ENCODE data around the gene PRPF38A. TPM values are rescaled to one million over a fixed set of nuclear protein-coding genes. Genes with fewer than 3 reads are reported as not detected.
"Not testable (repeated sequence)": the region's sequence is repeated elsewhere in the genome, so short reads cannot be mapped to it uniquely, and the experiment has no call there.

The PRPF38A gene
- total RNA-seq, 2 donors from 2014 or later: 94.7 to 105 TPM

DNA sequence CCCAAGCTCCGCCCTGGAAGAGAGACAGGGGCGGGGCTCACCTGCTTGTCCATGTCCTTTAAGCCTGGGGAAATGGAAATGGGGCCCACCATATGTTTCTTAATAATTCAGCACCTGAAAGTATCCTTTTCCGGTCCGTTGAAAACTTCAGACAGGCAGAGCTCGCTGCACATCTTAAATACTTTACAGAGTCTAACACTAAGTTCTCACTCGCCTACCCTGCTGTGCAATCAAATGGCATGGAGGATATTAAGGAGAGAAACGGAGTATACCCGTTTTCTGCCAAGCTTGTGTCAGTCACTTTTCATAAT is 37.9 kb upstream of the PRPF38A start:
- Mint-ChIP-seq H3K36me3 (peaks cover 6% of the 10 kb centered on the region), H3K9me3 (no peaks in the 10 kb centered on the region), H3K4me3 (peak overlapping the region; percentile 92), H3K27me3 (peaks cover 3 to 7% of the 10 kb centered on the region in 2 donors), H3K4me1 (ENCODE audit: low read depth in 2 of 2) (peaks cover 33 to 41% of the 10 kb centered on the region in 2 donors), H3K27ac (peak overlapping the region; percentile 90 to 99)
- DNase-seq (ENCODE audit: low spot score) (no peak), ATAC-seq (no peak)

DNA sequence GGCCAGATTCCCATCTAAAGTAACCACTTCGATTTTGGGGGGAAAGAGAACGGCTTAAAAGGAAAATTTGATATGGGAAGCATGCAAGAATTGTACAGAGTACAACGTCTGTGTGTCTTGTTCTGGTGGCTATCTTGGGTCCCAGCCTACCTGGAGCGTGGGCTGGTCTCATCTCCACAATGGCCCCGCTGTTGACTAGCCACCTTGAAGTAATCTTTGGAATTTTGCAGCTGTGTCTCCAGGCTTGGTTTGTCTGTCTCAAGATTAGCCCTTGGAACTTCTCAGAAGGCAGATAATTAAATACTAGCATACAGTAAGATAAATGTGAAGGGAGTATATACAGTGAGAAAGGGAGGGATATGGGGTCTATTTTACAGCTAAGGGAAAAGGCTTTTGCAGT is 37.1 kb upstream of the PRPF38A start:
- Mint-ChIP-seq H3K27me3 (peaks cover 3 to 7% of the 10 kb centered on the region in 2 donors), H3K27ac (no peak overlapping the region), H3K9me3 (no peaks in the 10 kb centered on the region), H3K4me1 (ENCODE audit: low read depth in 2 of 2) (peaks cover 28 to 35% of the 10 kb centered on the region in 2 donors), H3K36me3 (no peaks in the 10 kb centered on the region), H3K4me3 (peak overlapping the region; percentile 16)
- no peak for DNase-seq (ENCODE audit: low spot score)
- no peak for ATAC-seq

- Mint-ChIP-seq H3K9me3 (no peaks in the 10 kb centered on the region), H3K36me3 (no peaks in the 10 kb centered on the region), H3K4me1 (ENCODE audit: low read depth in 2 of 2) (peaks cover 23 to 35% of the 10 kb centered on the region in 2 donors), H3K27me3 (peaks cover 3 to 7% of the 10 kb centered on the region in 2 donors), H3K4me3 (peak overlapping the region; percentile 38), H3K27ac (no peak overlapping the region)
- DNase-seq (ENCODE audit: low spot score) (peak; percentile 71), ATAC-seq (no peak)
Measured at GRCh38 chr1:52368383-52369172, 35.8 kb upstream of the PRPF38A start.

- not testable (repeated sequence) for DNase-seq (ENCODE audit: low spot score); H3K27ac Mint-ChIP-seq; H3K9me3 Mint-ChIP-seq; ATAC-seq; H3K27me3 Mint-ChIP-seq; H3K36me3 Mint-ChIP-seq; H3K4me3 Mint-ChIP-seq
- peaks cover 17 to 23% of the 10 kb centered on the region in 2 donors for H3K4me1 Mint-ChIP-seq (ENCODE audit: low read depth in 2 of 2)
Measured at GRCh38 chr1:52369851-52370250, 34.6 kb upstream of the PRPF38A start.

GRCh38 chr1:52385376-52385775 is 19.0 kb upstream of the PRPF38A start:
- ATAC-seq: no peak
- no peak overlapping the region for H3K27ac Mint-ChIP-seq
- H3K9me3 Mint-ChIP-seq: no peaks in the 10 kb centered on the region
- H3K36me3 Mint-ChIP-seq: peaks cover 17% of the 10 kb centered on the region
- H3K4me1 Mint-ChIP-seq (ENCODE audit: low read depth in 2 of 2): no peaks in the 10 kb centered on the region
- H3K4me3 Mint-ChIP-seq: no peak overlapping the region
- DNase-seq (ENCODE audit: low spot score): no peak
- H3K27me3 Mint-ChIP-seq: no peaks in the 10 kb centered on the region

DNA sequence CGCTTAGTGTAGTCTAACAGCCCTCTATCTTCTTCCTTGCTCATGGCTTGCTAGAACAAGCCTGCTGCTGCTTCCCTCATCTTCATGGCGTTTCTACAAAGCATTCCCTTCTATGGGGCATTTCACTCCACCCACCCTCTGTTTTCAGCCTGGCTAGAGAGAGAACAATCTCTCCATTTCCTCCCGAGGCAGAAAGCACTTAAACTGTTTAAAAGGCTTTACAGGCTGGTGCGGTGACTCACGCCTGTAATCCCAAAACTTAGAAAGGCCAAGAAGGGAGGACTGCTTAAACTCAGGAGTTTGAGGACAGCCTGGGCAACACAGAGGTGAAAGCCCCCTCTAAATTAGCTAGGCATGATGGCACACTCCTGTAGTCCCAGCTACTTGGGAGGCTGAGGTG is 17.9 kb upstream of the PRPF38A start:
- H3K4me3 Mint-ChIP-seq: no peak overlapping the region
- no peak for DNase-seq (ENCODE audit: low spot score)
- H3K36me3 Mint-ChIP-seq: peaks cover 11% of the 10 kb centered on the region

GRCh38 chr1:52393174-52393573 is 11.2 kb upstream of the PRPF38A start:
- DNase-seq (ENCODE audit: low spot score): no peak
- H3K27me3 Mint-ChIP-seq: no peaks in the 10 kb centered on the region
- H3K27ac Mint-ChIP-seq: no peak overlapping the region
- H3K4me1 Mint-ChIP-seq (ENCODE audit: low read depth in 2 of 2): no peaks in the 10 kb centered on the region
- no peak overlapping the region for H3K4me3 Mint-ChIP-seq
- H3K36me3 Mint-ChIP-seq: peaks cover 24% of the 10 kb centered on the region
- no peak for ATAC-seq
- H3K9me3 Mint-ChIP-seq: no peaks in the 10 kb centered on the region

More for the DNA sequence above, 17.9 kb upstream of the PRPF38A start:
- no peaks in the 10 kb centered on the region for H3K9me3 Mint-ChIP-seq
- ATAC-seq: no peak
- no peaks in the 10 kb centered on the region for H3K27me3 Mint-ChIP-seq
- no peaks in the 10 kb centered on the region for H3K4me1 Mint-ChIP-seq (ENCODE audit: low read depth in 2 of 2)
- H3K27ac Mint-ChIP-seq: no peak overlapping the region

GRCh38 chr1:52399629-52400028 is 4.8 kb upstream of the PRPF38A start:
- no peaks in the 10 kb centered on the region for H3K9me3 Mint-ChIP-seq

GRCh38 chr1:52400131-52400530 is 4.3 kb upstream of the PRPF38A start:
- peaks cover 9 to 24% of the 10 kb centered on the region in 2 donors for H3K4me1 Mint-ChIP-seq (ENCODE audit: low read depth in 2 of 2)
- no peaks in the 10 kb centered on the region for H3K27me3 Mint-ChIP-seq
- ATAC-seq: no peak
- H3K27ac Mint-ChIP-seq: no peak overlapping the region
- no peaks in the 10 kb centered on the region for H3K9me3 Mint-ChIP-seq
- H3K36me3 Mint-ChIP-seq: peaks cover 40% of the 10 kb centered on the region
- no peak overlapping the region for H3K4me3 Mint-ChIP-seq
- no peak for DNase-seq (ENCODE audit: low spot score)

More at GRCh38 chr1:52399629-52400028, 4.8 kb upstream of the PRPF38A start:
- peaks cover 9 to 22% of the 10 kb centered on the region in 2 donors for H3K4me1 Mint-ChIP-seq (ENCODE audit: low read depth in 2 of 2)
- H3K27me3 Mint-ChIP-seq: no peaks in the 10 kb centered on the region
- H3K4me3 Mint-ChIP-seq: no peak overlapping the region
- ATAC-seq: no peak
- H3K36me3 Mint-ChIP-seq: peaks cover 39% of the 10 kb centered on the region
- DNase-seq (ENCODE audit: low spot score): no peak
- H3K27ac Mint-ChIP-seq: no peak overlapping the region

- Mint-ChIP-seq H3K9me3 (no peaks in the 10 kb centered on the region), H3K27me3 (no peaks in the 10 kb centered on the region), H3K36me3 (peaks cover 31% of the 10 kb centered on the region), H3K27ac (peak overlapping the region; percentile 92 to 97), H3K4me3 (peak overlapping the region; percentile 99), H3K4me1 (ENCODE audit: low read depth in 2 of 2) (peaks cover 21 to 34% of the 10 kb centered on the region in 2 donors)
- DNase-seq (ENCODE audit: low spot score) (no peak), ATAC-seq (no peak)
Measured at GRCh38 chr1:52402860-52403240, 1.6 kb upstream of the PRPF38A start.

DNA sequence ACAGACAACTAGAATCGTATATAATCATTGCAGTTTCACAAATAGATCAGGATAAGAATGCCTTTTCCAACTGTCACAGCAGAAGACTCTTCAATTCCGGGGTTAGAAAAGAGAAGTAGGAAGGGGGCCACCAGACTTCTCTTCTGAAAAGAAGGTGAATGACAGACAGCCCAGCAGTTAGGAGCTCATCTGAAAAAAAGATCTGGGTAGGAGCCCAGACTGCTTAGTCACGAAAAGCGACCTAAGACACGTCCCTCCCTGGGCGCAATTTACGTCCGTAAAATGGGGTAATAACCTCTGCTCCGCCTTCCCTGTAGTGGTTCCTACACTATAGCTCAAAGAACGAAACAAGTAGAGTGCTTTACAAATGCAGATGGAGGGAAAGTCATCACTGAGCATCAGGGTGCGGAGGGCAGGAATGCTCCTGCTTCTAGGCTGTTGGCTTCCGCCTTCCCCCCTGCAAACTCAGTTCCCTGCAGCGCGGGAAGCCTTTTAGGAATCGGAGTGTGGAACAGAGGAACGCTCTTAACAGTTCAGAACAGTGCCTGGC is 761 bp upstream of the PRPF38A start:
- H3K4me1 Mint-ChIP-seq (ENCODE audit: low read depth in 2 of 2): peaks cover 22 to 39% of the 10 kb centered on the region in 2 donors
- H3K9me3 Mint-ChIP-seq: no peaks in the 10 kb centered on the region
- ATAC-seq: peak; percentile 71 to 74
- no peaks in the 10 kb centered on the region for H3K27me3 Mint-ChIP-seq
- peaks cover 36% of the 10 kb centered on the region for H3K36me3 Mint-ChIP-seq
- H3K27ac Mint-ChIP-seq: peak overlapping the region; percentile 92 to 97
- H3K4me3 Mint-ChIP-seq: peak overlapping the region; percentile 99
- DNase-seq (ENCODE audit: low spot score): peak; percentile 68

GRCh38 chr1:52404975-52405338 is 555 bp downstream of the PRPF38A start:
- H3K4me1 Mint-ChIP-seq (ENCODE audit: low read depth in 2 of 2): peaks cover 24 to 44% of the 10 kb centered on the region in 2 donors
- ATAC-seq (peak in 1 of 2 donors; percentile 1), DNase-seq (ENCODE audit: low spot score) (no peak)
- peak overlapping the region; percentile 99 for H3K4me3 Mint-ChIP-seq
- no peaks in the 10 kb centered on the region for H3K9me3 Mint-ChIP-seq
- no peaks in the 10 kb centered on the region for H3K27me3 Mint-ChIP-seq
- H3K27ac Mint-ChIP-seq: peak overlapping the region; percentile 92 to 97
- peaks cover 42% of the 10 kb centered on the region for H3K36me3 Mint-ChIP-seq

- Mint-ChIP-seq H3K4me3 (no peak overlapping the region), H3K36me3 (peaks cover 47% of the 10 kb centered on the region), H3K27ac (no peak overlapping the region), H3K9me3 (no peaks in the 10 kb centered on the region), H3K27me3 (no peaks in the 10 kb centered on the region), H3K4me1 (ENCODE audit: low read depth in 2 of 2) (peaks cover 6 to 12% of the 10 kb centered on the region in 2 donors)
- DNase-seq (ENCODE audit: low spot score) (no peak), ATAC-seq (no peak)
Measured at GRCh38 chr1:52413410-52413989, 9.1 kb downstream of the PRPF38A start.

GRCh38 chr1:52414942-52415341 is 10.5 kb downstream of the PRPF38A start:
- H3K9me3 Mint-ChIP-seq: no peaks in the 10 kb centered on the region
- no peak overlapping the region for H3K27ac Mint-ChIP-seq
- H3K27me3 Mint-ChIP-seq: no peaks in the 10 kb centered on the region
- ATAC-seq: no peak
- peaks cover 40% of the 10 kb centered on the region for H3K36me3 Mint-ChIP-seq
- H3K4me1 Mint-ChIP-seq (ENCODE audit: low read depth in 2 of 2): peaks cover 3 to 6% of the 10 kb centered on the region in 2 donors
- no peak overlapping the region for H3K4me3 Mint-ChIP-seq
- no peak for DNase-seq (ENCODE audit: low spot score)
